Panc1 (cell line): ENCODE measurements around the gene ALG1L2.
"Not testable (repeated sequence)": the region's sequence is repeated elsewhere in the genome, so short reads cannot be mapped to it uniquely, and the experiment has no call there.

ENCODE experiments used
- POLR2AphosphoS5 ChIP-seq: IDR thresholded peaks from 2 replicates; pipeline ENCODE4 v1.6.1; 2012; ENCODE audit warnings: mild to moderate bottlenecking, low read depth, low read length, moderate library complexity
- SIN3A ChIP-seq: IDR thresholded peaks from 2 replicates; pipeline ENCODE4 v1.6.1; 2012; ENCODE audit warnings: low read depth, mild to moderate bottlenecking, low read length, moderate library complexity, borderline replicate concordance; ENCODE audit not compliant: insufficient read depth
- TF ChIP-seq, protein P1 (sequence below): fragments of 450-650 bp; IDR thresholded peaks from 2 replicates; pipeline ENCODE4 v1.5.1; 2017; ENCODE audit warnings: mild to moderate bottlenecking
- TF ChIP-seq, protein P2 (sequence below), 2 experiments: IDR thresholded peaks; 2 replicates each; pipeline ENCODE4 v1.6.1; 2011 to 2012; ENCODE audit warnings: low read depth in 2 of 2, control low read depth in 1 of 2, low read length in 1 of 2, mild to moderate bottlenecking in 1 of 2, moderate library complexity in 1 of 2; ENCODE audit not compliant: insufficient read depth in 1 of 2

DNA sequence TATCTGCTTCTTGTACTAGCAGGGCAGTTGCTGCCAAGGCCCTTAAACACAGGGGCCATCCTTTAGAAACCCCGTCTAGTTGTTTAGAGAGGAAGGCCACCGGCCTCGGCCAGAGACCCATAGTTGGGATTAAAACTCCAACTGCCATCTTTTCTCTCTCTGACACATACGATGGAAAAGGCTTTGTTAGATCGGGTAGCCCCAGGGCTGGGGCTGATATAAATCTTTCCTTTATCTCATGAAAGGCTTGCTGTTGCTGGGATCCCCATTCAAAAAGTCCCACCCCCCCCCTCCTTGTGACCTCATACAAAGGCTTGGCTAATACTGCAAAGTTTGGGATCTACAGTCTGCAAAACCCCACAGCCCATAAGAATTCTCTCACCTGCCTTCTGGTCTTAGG is 63.8 kb downstream of the ALG1L2 start:
- TF ChIP-seq, protein P1, sequence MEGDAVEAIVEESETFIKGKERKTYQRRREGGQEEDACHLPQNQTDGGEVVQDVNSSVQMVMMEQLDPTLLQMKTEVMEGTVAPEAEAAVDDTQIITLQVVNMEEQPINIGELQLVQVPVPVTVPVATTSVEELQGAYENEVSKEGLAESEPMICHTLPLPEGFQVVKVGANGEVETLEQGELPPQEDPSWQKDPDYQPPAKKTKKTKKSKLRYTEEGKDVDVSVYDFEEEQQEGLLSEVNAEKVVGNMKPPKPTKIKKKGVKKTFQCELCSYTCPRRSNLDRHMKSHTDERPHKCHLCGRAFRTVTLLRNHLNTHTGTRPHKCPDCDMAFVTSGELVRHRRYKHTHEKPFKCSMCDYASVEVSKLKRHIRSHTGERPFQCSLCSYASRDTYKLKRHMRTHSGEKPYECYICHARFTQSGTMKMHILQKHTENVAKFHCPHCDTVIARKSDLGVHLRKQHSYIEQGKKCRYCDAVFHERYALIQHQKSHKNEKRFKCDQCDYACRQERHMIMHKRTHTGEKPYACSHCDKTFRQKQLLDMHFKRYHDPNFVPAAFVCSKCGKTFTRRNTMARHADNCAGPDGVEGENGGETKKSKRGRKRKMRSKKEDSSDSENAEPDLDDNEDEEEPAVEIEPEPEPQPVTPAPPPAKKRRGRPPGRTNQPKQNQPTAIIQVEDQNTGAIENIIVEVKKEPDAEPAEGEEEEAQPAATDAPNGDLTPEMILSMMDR = not testable (repeated sequence)
- TF ChIP-seq, protein P2, sequence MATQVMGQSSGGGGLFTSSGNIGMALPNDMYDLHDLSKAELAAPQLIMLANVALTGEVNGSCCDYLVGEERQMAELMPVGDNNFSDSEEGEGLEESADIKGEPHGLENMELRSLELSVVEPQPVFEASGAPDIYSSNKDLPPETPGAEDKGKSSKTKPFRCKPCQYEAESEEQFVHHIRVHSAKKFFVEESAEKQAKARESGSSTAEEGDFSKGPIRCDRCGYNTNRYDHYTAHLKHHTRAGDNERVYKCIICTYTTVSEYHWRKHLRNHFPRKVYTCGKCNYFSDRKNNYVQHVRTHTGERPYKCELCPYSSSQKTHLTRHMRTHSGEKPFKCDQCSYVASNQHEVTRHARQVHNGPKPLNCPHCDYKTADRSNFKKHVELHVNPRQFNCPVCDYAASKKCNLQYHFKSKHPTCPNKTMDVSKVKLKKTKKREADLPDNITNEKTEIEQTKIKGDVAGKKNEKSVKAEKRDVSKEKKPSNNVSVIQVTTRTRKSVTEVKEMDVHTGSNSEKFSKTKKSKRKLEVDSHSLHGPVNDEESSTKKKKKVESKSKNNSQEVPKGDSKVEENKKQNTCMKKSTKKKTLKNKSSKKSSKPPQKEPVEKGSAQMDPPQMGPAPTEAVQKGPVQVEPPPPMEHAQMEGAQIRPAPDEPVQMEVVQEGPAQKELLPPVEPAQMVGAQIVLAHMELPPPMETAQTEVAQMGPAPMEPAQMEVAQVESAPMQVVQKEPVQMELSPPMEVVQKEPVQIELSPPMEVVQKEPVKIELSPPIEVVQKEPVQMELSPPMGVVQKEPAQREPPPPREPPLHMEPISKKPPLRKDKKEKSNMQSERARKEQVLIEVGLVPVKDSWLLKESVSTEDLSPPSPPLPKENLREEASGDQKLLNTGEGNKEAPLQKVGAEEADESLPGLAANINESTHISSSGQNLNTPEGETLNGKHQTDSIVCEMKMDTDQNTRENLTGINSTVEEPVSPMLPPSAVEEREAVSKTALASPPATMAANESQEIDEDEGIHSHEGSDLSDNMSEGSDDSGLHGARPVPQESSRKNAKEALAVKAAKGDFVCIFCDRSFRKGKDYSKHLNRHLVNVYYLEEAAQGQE (IDR thresholded peaks at IDR 0.05; ENCODE audit: insufficient read depth in 1 of 2, low read depth in 2 of 2, low read length in 1 of 2) = not testable (repeated sequence)
- not testable (repeated sequence) for TF ChIP-seq POLR2AphosphoS5, SIN3A
